OCI-LY1 (cell line): ENCODE results near the gene POLR2L.

Experiments
- H2AFZ ChIP-seq: fragments of 200-600 bp; sonication (generic), shearing (Covaris generic); 2 replicates; pipeline ENCODE4 v1.6.0; 2014; ENCODE audit warnings: antibody characterized with exemption, mild to moderate bottlenecking, low read length
- H3F3A ChIP-seq: fragments of 200-600 bp; sonication (generic), shearing (Covaris generic); 2 replicates; pipeline ENCODE4 v1.6.0; 2014; ENCODE audit warnings: mild to moderate bottlenecking, antibody characterized with exemption, low read length, moderate library complexity; ENCODE audit not compliant: insufficient read depth
- H3K27ac ChIP-seq: fragments of 200-600 bp; sonication (generic); 2 replicates; pipeline ENCODE4 v1.5.1; 2014; ENCODE audit warnings: low read length, mixed run types, mild to moderate bottlenecking, low read depth; ENCODE audit not compliant: poor library complexity, severe bottlenecking
- H3K27me3 ChIP-seq: fragments of 200-600 bp; sonication (generic); 2 replicates; pipeline ENCODE4 v1.6.0; 2014; ENCODE audit warnings: antibody characterized with exemption, mild to moderate bottlenecking, low read length, moderate library complexity; ENCODE audit not compliant: insufficient read depth
- H3K36me3 ChIP-seq: fragments of 200-600 bp; sonication (generic); 2 replicates; pipeline ENCODE4 v1.6.1; 2014; ENCODE audit warnings: mild to moderate bottlenecking, antibody characterized with exemption, low read length, moderate library complexity, mixed read lengths; ENCODE audit not compliant: insufficient read depth
- H3K4me1 ChIP-seq: fragments of 200-600 bp; sonication (generic); 2 replicates; pipeline ENCODE4 v1.5.1; 2014; ENCODE audit warnings: mild to moderate bottlenecking, low read length, moderate library complexity; ENCODE audit not compliant: insufficient read depth, severe bottlenecking
- H3K4me2 ChIP-seq: fragments of 200-600 bp; sonication (generic), shearing (Covaris generic); 2 replicates; pipeline ENCODE4 v1.6.1; 2014; ENCODE audit warnings: low read length
- H3K4me3 ChIP-seq: fragments of 200-600 bp; sonication (generic); 2 replicates; pipeline ENCODE4 v1.5.1; 2014; ENCODE audit warnings: low read length, low read depth, mild to moderate bottlenecking, mixed read lengths; ENCODE audit not compliant: poor library complexity, severe bottlenecking
- H3K79me2 ChIP-seq: fragments of 200-600 bp; shearing (Covaris generic); 2 replicates; pipeline ENCODE4 v1.6.1; 2016; ENCODE audit warnings: mixed run types, low read length, mixed read lengths; ENCODE audit not compliant: insufficient read depth
- H3K9ac ChIP-seq: fragments of 200-600 bp; sonication (generic), shearing (Covaris generic); 2 replicates; pipeline ENCODE4 v1.6.1; 2014; ENCODE audit warnings: mild to moderate bottlenecking, low read length, mixed read lengths
- H3K9me2 ChIP-seq: fragments of 200-600 bp; sonication (generic), shearing (Covaris generic); 2 replicates; pipeline ENCODE4 v1.6.1; 2014; ENCODE audit warnings: low read depth, mild to moderate bottlenecking, low read length, mixed read lengths
- H3K9me3 ChIP-seq: fragments of 200-600 bp; shearing (Covaris generic); 2 replicates; pipeline ENCODE4 v1.6.1; 2014; ENCODE audit warnings: low read length, mixed read lengths
- H4K20me1 ChIP-seq: fragments of 200-600 bp; sonication (generic), shearing (Covaris generic); 2 replicates; pipeline ENCODE4 v1.6.0; 2016; ENCODE audit warnings: mild to moderate bottlenecking, low read length; ENCODE audit not compliant: insufficient read depth
- EZH2 ChIP-seq: fragments of 200-600 bp; sonication (generic), shearing (Covaris generic); IDR thresholded peaks from 2 replicates; pipeline ENCODE4 v1.8.0; 2017; ENCODE audit warnings: borderline replicate concordance, mixed run types, mild to moderate bottlenecking, antibody characterized with exemption, low read length, moderate library complexity, mixed read lengths
- TF ChIP-seq, protein P1 (sequence below): fragments of 200-600 bp; sonication (generic), shearing (Covaris generic); IDR thresholded peaks from 2 replicates; pipeline ENCODE4 v1.5.1; 2017; ENCODE audit warnings: mild to moderate bottlenecking, antibody characterized with exemption, low read length, moderate library complexity, mixed read lengths

Gene POLR2L

DNA sequence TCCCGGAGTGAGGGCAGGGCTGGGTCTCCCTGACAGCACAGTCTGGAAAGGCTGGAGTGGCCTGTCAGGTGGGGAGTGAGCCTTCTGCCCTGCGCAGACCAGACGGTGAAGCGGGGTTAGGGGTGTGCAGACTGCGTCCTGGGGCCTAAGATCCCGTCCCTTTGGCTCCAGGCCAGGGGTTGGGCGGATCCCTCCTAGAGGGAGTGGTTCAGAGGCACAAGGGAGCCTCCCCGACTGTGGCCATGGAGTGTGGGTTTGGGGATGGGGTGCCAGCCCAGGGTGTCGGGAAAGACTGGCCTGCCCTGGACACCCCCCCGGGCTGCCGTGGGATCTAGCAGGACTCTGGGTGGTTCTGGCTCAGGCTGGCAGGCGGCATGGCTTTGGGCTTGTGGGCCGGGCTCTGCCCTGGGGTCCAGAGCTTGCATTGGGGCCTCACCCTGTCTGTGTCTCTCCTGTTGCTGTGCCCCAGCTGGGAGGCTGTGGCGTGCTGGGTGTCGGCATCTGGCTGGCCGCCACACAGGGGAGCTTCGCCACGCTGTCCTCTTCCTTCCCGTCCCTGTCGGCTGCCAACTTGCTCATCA lies 19.8 kb upstream of the POLR2L start:
- Histone ChIP-seq H3K4me1 (peaks cover under 1% of the 10 kb centered on the region), H2AFZ (no peak overlapping the region), H3K27ac (no peak overlapping the region), H3K9ac (no peak overlapping the region), H3K9me3 (no peaks in the 10 kb centered on the region), H3F3A (no peaks in the 10 kb centered on the region), H3K9me2 (no peaks in the 10 kb centered on the region), H3K27me3 (peaks cover 6% of the 10 kb centered on the region; the same call in 1 of the 2 replicates), H3K4me2 (no peak overlapping the region), H3K79me2 (no peaks in the 10 kb centered on the region), H4K20me1 (no peaks in the 10 kb centered on the region), H3K36me3 (no peaks in the 10 kb centered on the region), H3K4me3 (no peak overlapping the region)
- TF ChIP-seq, protein P1, sequence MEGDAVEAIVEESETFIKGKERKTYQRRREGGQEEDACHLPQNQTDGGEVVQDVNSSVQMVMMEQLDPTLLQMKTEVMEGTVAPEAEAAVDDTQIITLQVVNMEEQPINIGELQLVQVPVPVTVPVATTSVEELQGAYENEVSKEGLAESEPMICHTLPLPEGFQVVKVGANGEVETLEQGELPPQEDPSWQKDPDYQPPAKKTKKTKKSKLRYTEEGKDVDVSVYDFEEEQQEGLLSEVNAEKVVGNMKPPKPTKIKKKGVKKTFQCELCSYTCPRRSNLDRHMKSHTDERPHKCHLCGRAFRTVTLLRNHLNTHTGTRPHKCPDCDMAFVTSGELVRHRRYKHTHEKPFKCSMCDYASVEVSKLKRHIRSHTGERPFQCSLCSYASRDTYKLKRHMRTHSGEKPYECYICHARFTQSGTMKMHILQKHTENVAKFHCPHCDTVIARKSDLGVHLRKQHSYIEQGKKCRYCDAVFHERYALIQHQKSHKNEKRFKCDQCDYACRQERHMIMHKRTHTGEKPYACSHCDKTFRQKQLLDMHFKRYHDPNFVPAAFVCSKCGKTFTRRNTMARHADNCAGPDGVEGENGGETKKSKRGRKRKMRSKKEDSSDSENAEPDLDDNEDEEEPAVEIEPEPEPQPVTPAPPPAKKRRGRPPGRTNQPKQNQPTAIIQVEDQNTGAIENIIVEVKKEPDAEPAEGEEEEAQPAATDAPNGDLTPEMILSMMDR: no peak
- no peak for TF ChIP-seq EZH2

DNA sequence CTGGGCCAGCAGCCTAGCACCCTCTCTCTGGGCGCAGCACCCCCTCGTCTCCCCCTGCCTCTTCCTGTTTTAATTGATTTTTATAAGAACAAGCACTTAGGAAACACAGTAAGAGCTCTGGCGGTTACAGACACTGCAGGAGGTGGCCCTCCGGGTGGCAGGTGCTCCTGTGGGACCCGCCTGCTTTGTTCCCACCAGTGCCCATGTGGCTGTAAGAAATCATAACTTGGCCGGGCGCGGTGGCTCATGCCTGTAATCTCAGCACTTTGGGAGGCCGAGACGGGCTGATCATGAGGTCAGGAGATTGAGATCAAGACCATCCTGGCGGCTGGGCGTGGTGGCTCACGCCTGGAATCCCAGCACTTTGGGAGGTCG lies 18.8 kb upstream of the POLR2L start:
- Histone ChIP-seq H3K9ac (no peak overlapping the region), H2AFZ (no peak overlapping the region), H3F3A (no peaks in the 10 kb centered on the region), H3K9me3 (no peaks in the 10 kb centered on the region), H3K36me3 (no peaks in the 10 kb centered on the region), H3K79me2 (no peaks in the 10 kb centered on the region), H3K4me3 (no peak overlapping the region), H3K27me3 (peaks cover 6% of the 10 kb centered on the region; the same call in 1 of the 2 replicates), H4K20me1 (no peaks in the 10 kb centered on the region), H3K9me2 (no peaks in the 10 kb centered on the region), H3K27ac (no peak overlapping the region), H3K4me2 (no peak overlapping the region), H3K4me1 (peaks cover 6% of the 10 kb centered on the region)
- no peak for TF ChIP-seq EZH2
- TF ChIP-seq, protein P1: no peak

GRCh38 chr11:860234-861104 lies 18.1 kb upstream of the POLR2L start:
- Histone ChIP-seq H3K4me1 (peaks cover 6% of the 10 kb centered on the region), H3K79me2 (no peaks in the 10 kb centered on the region), H2AFZ (no peak overlapping the region), H3F3A (no peaks in the 10 kb centered on the region), H3K9me3 (no peaks in the 10 kb centered on the region), H3K4me2 (no peak overlapping the region), H4K20me1 (no peaks in the 10 kb centered on the region), H3K27ac (no peak overlapping the region), H3K9ac (no peak overlapping the region), H3K36me3 (no peaks in the 10 kb centered on the region), H3K27me3 (peaks cover 3% of the 10 kb centered on the region; the same call in 1 of the 2 replicates), H3K9me2 (no peaks in the 10 kb centered on the region), H3K4me3 (no peak overlapping the region)
- no peak for TF ChIP-seq EZH2
- TF ChIP-seq, protein P1: no peak
